CD14-positive monocyte (primary cell): ENCODE measurements around the gene OLFM1. TPM values are rescaled to one million over a fixed set of nuclear protein-coding genes. Genes with fewer than 3 reads are reported as not detected.

Experiments
- DNase-seq, 3 donors: peaks; one replicate each; pipeline ENCODE4 v3.0.0-alpha.2; 2011 to 2022
- H2AFZ ChIP-seq: 2 replicates; pipeline ENCODE4 v1.6.0; 2012; ENCODE audit warnings: mild to moderate bottlenecking, low read depth, low read length, inconsistent platforms; ENCODE audit not compliant: insufficient read depth, poor library complexity, severe bottlenecking
- H3K27ac ChIP-seq, 2 donors: 1 replicate in 1 of 2; 2 replicates in 1 of 2; pipeline ENCODE4 v1.5.1; 2012 to 2013; ENCODE audit warnings: low read length in 2 of 2, control low read depth in 1 of 2, inconsistent platforms in 1 of 2, low read depth in 1 of 2, mild to moderate bottlenecking in 1 of 2
- H3K27me3 ChIP-seq, 2 donors: one replicate each; pipeline versions ENCODE4 v1.6.0 to v1.6.1; 2011 to 2013; ENCODE audit warnings: low read length in 2 of 2; ENCODE audit not compliant: control insufficient read depth in 2 of 2, insufficient read depth in 2 of 2
- H3K36me3 ChIP-seq, 2 donors: replicated peaks in 1 of 2; 1 replicate in 1 of 2; 2 replicates in 1 of 2; pipeline versions ENCODE4 v1.5.1 to v1.6.1; 2012 to 2013; ENCODE audit warnings: low read length in 2 of 2, control low read depth in 1 of 2, inconsistent platforms in 1 of 2, mild to moderate bottlenecking in 1 of 2; ENCODE audit not compliant: insufficient read depth in 2 of 2, control insufficient read depth in 1 of 2
- H3K4me1 ChIP-seq, 2 donors: 1 replicate in 1 of 2; 2 replicates in 1 of 2; pipeline versions ENCODE4 v1.5.1 to v1.6.1; 2012 to 2013; ENCODE audit warnings: low read length in 2 of 2, control low read depth in 1 of 2, inconsistent platforms in 1 of 2, mild to moderate bottlenecking in 1 of 2, moderate library complexity in 1 of 2; ENCODE audit not compliant: insufficient read depth in 2 of 2, control insufficient read depth in 1 of 2
- H3K4me2 ChIP-seq: replicated peaks from 2 replicates; pipeline ENCODE3; 2012; ENCODE audit warnings: low read length, moderate library complexity, mild to moderate bottlenecking; ENCODE audit not compliant: poor library complexity, severe bottlenecking; ENCODE audit errors: extremely low read depth
- H3K4me3 ChIP-seq, 3 experiments: fragments of 200-600 bp in 1 of 3; sonication (generic) in 1 of 3; replicated peaks in 1 of 3; 1 replicate in 2 of 3; 2 replicates in 1 of 3; pipeline ENCODE4 v1.5.1; 2011 to 2013; ENCODE audit warnings: low read length in 3 of 3, mild to moderate bottlenecking in 3 of 3, control low read depth in 2 of 3, low read depth in 2 of 3, inconsistent platforms in 1 of 3, moderate library complexity in 1 of 3
- H3K79me2 ChIP-seq: 2 replicates; pipeline ENCODE4 v1.6.0; 2012; ENCODE audit warnings: mild to moderate bottlenecking, control low read depth, inconsistent platforms, low read length, moderate library complexity; ENCODE audit not compliant: insufficient read depth
- H3K9ac ChIP-seq: 2 replicates; pipeline ENCODE4 v1.6.0; 2017; ENCODE audit warnings: low read length, mild to moderate bottlenecking; ENCODE audit not compliant: insufficient read depth, poor library complexity, severe bottlenecking
- H3K9me3 ChIP-seq, 2 donors: replicated peaks in 1 of 2; 1 replicate in 1 of 2; 2 replicates in 1 of 2; pipeline versions ENCODE4 v1.5.1 to v1.6.1; 2012 to 2013; ENCODE audit warnings: low read length in 2 of 2, control low read depth in 1 of 2; ENCODE audit not compliant: control insufficient read depth in 1 of 2, insufficient read depth in 1 of 2
- H4K20me1 ChIP-seq: 2 replicates; pipeline ENCODE4 v1.6.0; 2012; ENCODE audit warnings: mild to moderate bottlenecking, low read length, control low read depth, moderate library complexity; ENCODE audit not compliant: insufficient read depth
- H3K27ac Mint-ChIP-seq, 7 donors: one replicate each; pipeline ENCODE4 v1.8.0; 2020; ENCODE audit warnings: mild to moderate bottlenecking in 7 of 7, mixed read lengths in 7 of 7, moderate library complexity in 6 of 7, inconsistent platforms in 2 of 7
- H3K27me3 Mint-ChIP-seq, 3 donors: one replicate each; pipeline ENCODE4 v1.8.0; 2021 to 2022; ENCODE audit warnings: low read depth in 3 of 3, mild to moderate bottlenecking in 3 of 3, mixed read lengths in 3 of 3, moderate library complexity in 3 of 3, inconsistent platforms in 1 of 3
- H3K36me3 Mint-ChIP-seq, 2 donors: one replicate each; pipeline ENCODE4 v1.8.0; 2020; ENCODE audit warnings: mixed read lengths in 2 of 2, inconsistent platforms in 1 of 2, mild to moderate bottlenecking in 1 of 2
- H3K4me1 Mint-ChIP-seq: one replicate; pipeline ENCODE4 v1.8.0; 2020; ENCODE audit warnings: mild to moderate bottlenecking, mixed read lengths
- H3K4me3 Mint-ChIP-seq, 2 donors: one replicate each; pipeline ENCODE4 v1.8.0; 2020; ENCODE audit warnings: mild to moderate bottlenecking in 2 of 2, mixed read lengths in 2 of 2, moderate library complexity in 1 of 2
- H3K9me3 Mint-ChIP-seq, 7 donors: one replicate each; pipeline ENCODE4 v1.8.0; 2020 to 2022; ENCODE audit warnings: mixed read lengths in 7 of 7, mild to moderate bottlenecking in 6 of 7, moderate library complexity in 6 of 7, inconsistent platforms in 2 of 7
- WGBS: methylation state at CpG from one replicate; pipeline ENCODE4 v1.1.5; 2013; ENCODE audit warnings: missing lambda C conversion rate; ENCODE audit not compliant: insufficient coverage; 5-methylcytosine and 5-hydroxymethylcytosine counted together
- intact Hi-C, 2 donors: fragments of 100-400 bp; cut with micrococcal nuclease; formaldehyde crosslinking; loops; one replicate each; pipeline versions ENCODE4 v1.15.0 to v1.15.1; 2023
- polyA plus RNA-seq, 3 donors: library from polyadenylated mRNA; depleted of rRNA in 1 of 3; unstranded in 2 of 3; stranded (reverse) in 1 of 3; fragments of 300-500 nt in 2 of 3; fragments of >200 nt in 1 of 3; fragmentation: Illumina TruSeq in 2 of 3; gene quantifications; 1 replicate in 2 of 3; 2 replicates in 1 of 3; pipeline ENCODE4 v1.2.3, GENCODE V29; 2012 to 2021
- TF ChIP-seq, protein P1 (sequence below): fragments of 200-600 bp; IDR thresholded peaks from one replicate; pipeline ENCODE4 v1.8.0; 2022; ENCODE audit warnings: antibody characterized with exemption, mild to moderate bottlenecking

Gene OLFM1
- polyA plus RNA-seq, 3 donors: 7.6 to 10.9 (median 9.4) TPM

DNA sequence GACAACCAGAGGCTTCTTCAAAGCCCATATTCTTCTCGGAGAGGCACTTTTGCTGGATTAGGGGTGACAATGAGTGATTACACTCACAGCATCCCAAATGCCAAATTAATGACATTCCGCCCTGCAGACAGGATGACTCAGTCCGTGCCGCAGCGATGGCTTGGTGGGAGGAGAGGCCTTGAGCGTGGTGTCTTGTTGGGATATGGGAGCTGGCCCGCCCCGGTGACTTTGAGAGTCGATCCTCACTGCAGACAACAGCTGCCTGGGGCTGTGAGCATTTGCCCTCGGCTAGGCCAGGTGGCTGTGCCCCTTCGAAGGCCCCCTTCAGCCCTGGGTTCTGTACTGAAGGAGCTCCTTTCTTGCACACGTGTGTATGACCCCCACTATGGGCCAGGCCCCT is 29.8 kb downstream of the OLFM1 start:
- H3K4me1 Mint-ChIP-seq: no peaks in the 10 kb centered on the region
- no peak overlapping the region for H3K4me2 ChIP-seq
- 92% methylated on average over 9 of the region's 12 CpGs for WGBS
- no peaks in the 10 kb centered on the region for H3K36me3 Mint-ChIP-seq
- H4K20me1 ChIP-seq: no peaks in the 10 kb centered on the region
- peaks cover 2 to 21% (median 11%) of the 10 kb centered on the region in 7 donors for H3K9me3 Mint-ChIP-seq
- no peak overlapping the region for H2AFZ ChIP-seq
- H3K4me1 ChIP-seq: no peaks in the 10 kb centered on the region
- H3K27me3 ChIP-seq: no peaks in the 10 kb centered on the region
- DNase-seq: no peak
- intact Hi-C loops: no loop called here
- H3K27ac ChIP-seq: no peak overlapping the region
- H3K27me3 Mint-ChIP-seq: peaks cover 1 to 15% (median 5%) of the 10 kb centered on the region in 3 donors
- no peak overlapping the region for H3K9ac ChIP-seq
- TF ChIP-seq, protein P1, sequence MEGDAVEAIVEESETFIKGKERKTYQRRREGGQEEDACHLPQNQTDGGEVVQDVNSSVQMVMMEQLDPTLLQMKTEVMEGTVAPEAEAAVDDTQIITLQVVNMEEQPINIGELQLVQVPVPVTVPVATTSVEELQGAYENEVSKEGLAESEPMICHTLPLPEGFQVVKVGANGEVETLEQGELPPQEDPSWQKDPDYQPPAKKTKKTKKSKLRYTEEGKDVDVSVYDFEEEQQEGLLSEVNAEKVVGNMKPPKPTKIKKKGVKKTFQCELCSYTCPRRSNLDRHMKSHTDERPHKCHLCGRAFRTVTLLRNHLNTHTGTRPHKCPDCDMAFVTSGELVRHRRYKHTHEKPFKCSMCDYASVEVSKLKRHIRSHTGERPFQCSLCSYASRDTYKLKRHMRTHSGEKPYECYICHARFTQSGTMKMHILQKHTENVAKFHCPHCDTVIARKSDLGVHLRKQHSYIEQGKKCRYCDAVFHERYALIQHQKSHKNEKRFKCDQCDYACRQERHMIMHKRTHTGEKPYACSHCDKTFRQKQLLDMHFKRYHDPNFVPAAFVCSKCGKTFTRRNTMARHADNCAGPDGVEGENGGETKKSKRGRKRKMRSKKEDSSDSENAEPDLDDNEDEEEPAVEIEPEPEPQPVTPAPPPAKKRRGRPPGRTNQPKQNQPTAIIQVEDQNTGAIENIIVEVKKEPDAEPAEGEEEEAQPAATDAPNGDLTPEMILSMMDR: no peak
- H3K79me2 ChIP-seq: no peaks in the 10 kb centered on the region
- H3K4me3 Mint-ChIP-seq: no peak overlapping the region
- H3K27ac Mint-ChIP-seq: peak overlapping the region in 1 of 7 donors; percentile 60
- no peaks in the 10 kb centered on the region for H3K9me3 ChIP-seq
- no peak overlapping the region for H3K4me3 ChIP-seq
- no peaks in the 10 kb centered on the region for H3K36me3 ChIP-seq

DNA sequence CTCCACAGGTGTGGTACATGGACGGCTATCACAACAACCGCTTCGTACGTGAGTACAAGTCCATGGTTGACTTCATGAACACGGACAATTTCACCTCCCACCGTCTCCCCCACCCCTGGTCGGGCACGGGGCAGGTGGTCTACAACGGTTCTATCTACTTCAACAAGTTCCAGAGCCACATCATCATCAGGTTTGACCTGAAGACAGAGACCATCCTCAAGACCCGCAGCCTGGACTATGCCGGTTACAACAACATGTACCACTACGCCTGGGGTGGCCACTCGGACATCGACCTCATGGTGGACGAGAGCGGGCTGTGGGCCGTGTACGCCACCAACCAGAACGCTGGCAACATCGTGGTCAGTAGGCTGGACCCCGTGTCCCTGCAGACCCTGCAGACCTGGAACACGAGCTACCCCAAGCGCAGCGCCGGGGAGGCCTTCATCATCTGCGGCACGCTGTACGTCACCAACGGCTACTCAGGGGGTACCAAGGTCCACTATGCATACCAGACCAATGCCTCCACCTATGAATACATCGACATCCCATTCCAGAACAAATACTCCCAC is 32.1 kb downstream of the OLFM1 start:
- Histone ChIP-seq H2AFZ (no peak overlapping the region), H3K79me2 (no peaks in the 10 kb centered on the region), H3K4me1 (no peaks in the 10 kb centered on the region), H3K9ac (no peak overlapping the region), H3K4me2 (no peak overlapping the region), H3K27ac (no peak overlapping the region), H3K4me3 (no peak overlapping the region), H3K27me3 (no peaks in the 10 kb centered on the region), H3K9me3 (no peaks in the 10 kb centered on the region), H4K20me1 (no peaks in the 10 kb centered on the region), H3K36me3 (no peaks in the 10 kb centered on the region)
- Mint-ChIP-seq H3K36me3 (no peaks in the 10 kb centered on the region), H3K27me3 (peaks cover 3 to 16% (median 4%) of the 10 kb centered on the region in 3 donors), H3K27ac (no peak overlapping the region), H3K4me1 (no peaks in the 10 kb centered on the region), H3K4me3 (no peak overlapping the region), H3K9me3 (peaks cover 2 to 24% (median 14%) of the 10 kb centered on the region in 7 donors)
- no peak for DNase-seq
- TF ChIP-seq, protein P1: no peak
- 95% methylated on average over 29 of the region's 30 CpGs for WGBS
- intact Hi-C loops: no loop called here
